Stimulated activated effector memory CD8-positive, alpha-beta T cell treated with anti-CD3 and anti-CD28 coated beads, Interleukin-12 subunit alpha, Interleukin-12 subunit beta, amount 100 ng/mL, for 72 hours (primary cell): ENCODE data around the gene PALLD.

Experiments
- ATAC-seq: fragments of 150-1000 bp; cut with Tn5 transposase; 2 replicates; pipeline ENCODE4 v1.10.0; 2021
- DNase-seq, 2 donors: peaks; one replicate each; pipeline ENCODE4 v3.0.0; 2021 to 2022; ENCODE audit warnings: low spot score in 2 of 2
- H3K27ac Mint-ChIP-seq: one replicate; pipeline ENCODE4 v1.8.0; 2022; ENCODE audit warnings: mild to moderate bottlenecking, mixed read lengths
- H3K36me3 Mint-ChIP-seq: one replicate; pipeline ENCODE4 v1.8.0; 2022; ENCODE audit warnings: mild to moderate bottlenecking, mixed read lengths
- H3K4me1 Mint-ChIP-seq: one replicate; pipeline ENCODE4 v1.8.0; 2022; ENCODE audit warnings: mixed read lengths
- H3K4me3 Mint-ChIP-seq: one replicate; pipeline ENCODE4 v1.8.0; 2022; ENCODE audit warnings: mild to moderate bottlenecking, mixed read lengths
- H3K9me3 Mint-ChIP-seq: one replicate; pipeline ENCODE4 v1.8.0; 2022; ENCODE audit warnings: mixed read lengths

Gene PALLD

GRCh38 chr4:168600796-168601583, 104.1 kb downstream of the PALLD start:
- Mint-ChIP-seq H3K4me3 (no peak overlapping the region), H3K27ac (no peak overlapping the region), H3K9me3 (no peaks in the 10 kb centered on the region), H3K36me3 (no peaks in the 10 kb centered on the region), H3K4me1 (no peaks in the 10 kb centered on the region)
- ATAC-seq (no peak), DNase-seq (no peak)

- no peak for ATAC-seq
- DNase-seq: no peak
- H3K9me3 Mint-ChIP-seq: no peaks in the 10 kb centered on the region
- H3K4me1 Mint-ChIP-seq: no peaks in the 10 kb centered on the region
- H3K4me3 Mint-ChIP-seq: no peak overlapping the region
- H3K27ac Mint-ChIP-seq: no peak overlapping the region
- no peaks in the 10 kb centered on the region for H3K36me3 Mint-ChIP-seq
Measured at GRCh38 chr4:168601899-168602298, 105.0 kb downstream of the PALLD start.

GRCh38 chr4:168604496-168605373, 107.9 kb downstream of the PALLD start:
- ATAC-seq: no peak
- no peak for DNase-seq
- no peaks in the 10 kb centered on the region for H3K36me3 Mint-ChIP-seq

GRCh38 chr4:168605411-168605810, 108.6 kb downstream of the PALLD start:
- no peak for ATAC-seq
- DNase-seq: no peak
- Mint-ChIP-seq H3K36me3 (no peaks in the 10 kb centered on the region), H3K27ac (no peak overlapping the region), H3K4me3 (no peak overlapping the region), H3K9me3 (no peaks in the 10 kb centered on the region), H3K4me1 (no peaks in the 10 kb centered on the region)

More at GRCh38 chr4:168604496-168605373, 107.9 kb downstream of the PALLD start:
- Mint-ChIP-seq H3K27ac (no peak overlapping the region), H3K4me1 (no peaks in the 10 kb centered on the region), H3K9me3 (no peaks in the 10 kb centered on the region), H3K4me3 (no peak overlapping the region)

- Mint-ChIP-seq H3K9me3 (no peaks in the 10 kb centered on the region), H3K36me3 (no peaks in the 10 kb centered on the region), H3K27ac (no peak overlapping the region), H3K4me3 (no peak overlapping the region), H3K4me1 (no peaks in the 10 kb centered on the region)
- DNase-seq: no peak
- ATAC-seq: no peak
Measured at GRCh38 chr4:168607215-168607614, 110.4 kb downstream of the PALLD start.

GRCh38 chr4:168608771-168609170, 111.9 kb downstream of the PALLD start:
- Mint-ChIP-seq H3K27ac (no peak overlapping the region), H3K9me3 (no peaks in the 10 kb centered on the region), H3K4me3 (no peak overlapping the region), H3K4me1 (no peaks in the 10 kb centered on the region), H3K36me3 (no peaks in the 10 kb centered on the region)
- ATAC-seq: no peak
- DNase-seq: no peak

GRCh38 chr4:168609369-168609768, 112.5 kb downstream of the PALLD start:
- Mint-ChIP-seq H3K9me3 (no peaks in the 10 kb centered on the region), H3K36me3 (no peaks in the 10 kb centered on the region), H3K4me1 (no peaks in the 10 kb centered on the region), H3K27ac (no peak overlapping the region), H3K4me3 (no peak overlapping the region)
- no peak for DNase-seq
- peak; percentile 38 for ATAC-seq

- Mint-ChIP-seq H3K27ac (no peak overlapping the region), H3K4me3 (no peak overlapping the region), H3K4me1 (no peaks in the 10 kb centered on the region), H3K9me3 (no peaks in the 10 kb centered on the region), H3K36me3 (no peaks in the 10 kb centered on the region)
- DNase-seq: no peak
- no peak for ATAC-seq
Measured at GRCh38 chr4:168610911-168611530, 114.2 kb downstream of the PALLD start.

GRCh38 chr4:168612450-168613135, 115.7 kb downstream of the PALLD start:
- DNase-seq (no peak), ATAC-seq (no peak)
- no peak overlapping the region for H3K4me3 Mint-ChIP-seq
- no peak overlapping the region for H3K27ac Mint-ChIP-seq
- no peaks in the 10 kb centered on the region for H3K9me3 Mint-ChIP-seq
- no peaks in the 10 kb centered on the region for H3K36me3 Mint-ChIP-seq
- no peaks in the 10 kb centered on the region for H3K4me1 Mint-ChIP-seq

GRCh38 chr4:168613869-168614268, 117.0 kb downstream of the PALLD start:
- H3K4me1 Mint-ChIP-seq: no peaks in the 10 kb centered on the region
- H3K4me3 Mint-ChIP-seq: no peak overlapping the region
- no peak for DNase-seq
- no peak for ATAC-seq
- H3K9me3 Mint-ChIP-seq: no peaks in the 10 kb centered on the region
- no peak overlapping the region for H3K27ac Mint-ChIP-seq
- H3K36me3 Mint-ChIP-seq: no peaks in the 10 kb centered on the region

GRCh38 chr4:168614281-168615057, 117.6 kb downstream of the PALLD start:
- Mint-ChIP-seq H3K27ac (no peak overlapping the region), H3K4me1 (no peaks in the 10 kb centered on the region), H3K9me3 (no peaks in the 10 kb centered on the region), H3K36me3 (no peaks in the 10 kb centered on the region), H3K4me3 (no peak overlapping the region)
- DNase-seq: no peak
- ATAC-seq: no peak

GRCh38 chr4:168615294-168616065, 118.6 kb downstream of the PALLD start:
- Mint-ChIP-seq H3K27ac (no peak overlapping the region), H3K4me1 (no peaks in the 10 kb centered on the region), H3K36me3 (no peaks in the 10 kb centered on the region), H3K9me3 (no peaks in the 10 kb centered on the region), H3K4me3 (no peak overlapping the region)
- no peak for ATAC-seq
- DNase-seq: no peak

GRCh38 chr4:168618577-168619265, 121.9 kb downstream of the PALLD start:
- no peak overlapping the region for H3K27ac Mint-ChIP-seq
- no peak for ATAC-seq
- DNase-seq: no peak

More at GRCh38 chr4:168618577-168619265, 121.9 kb downstream of the PALLD start:
- Mint-ChIP-seq H3K36me3 (no peaks in the 10 kb centered on the region), H3K9me3 (no peaks in the 10 kb centered on the region), H3K4me1 (no peaks in the 10 kb centered on the region), H3K4me3 (no peak overlapping the region)
